K562 (cell line): ENCODE data around the gene PLCB3. TPM values are rescaled to one million over a fixed set of nuclear protein-coding genes. Genes with fewer than 3 reads are reported as not detected.

Experiments
- BACH1 ChIP-seq: fragments of 200-800 bp; sonication (Bioruptor generic); IDR thresholded peaks from 2 replicates; pipeline ENCODE4 v1.6.1; 2016; ENCODE audit warnings: missing genetic modification characterization, missing compliant biosample characterization
- POLR3G ChIP-seq: IDR thresholded peaks from 2 replicates; pipeline ENCODE4 v1.6.1; 2011; ENCODE audit not compliant: insufficient read length, insufficient replicate concordance; ENCODE audit errors: extremely low read depth
- polyA plus RNA-seq, 8 experiments: library from polyadenylated mRNA; depleted of rRNA in 4 of 8; stranded (reverse) in 5 of 8; unstranded in 3 of 8; fragments of >200 nt; fragmentation: Nextera tagmentation in 2 of 8; fragmentation: Illumina TruSeq in 1 of 8; extraction: Ambion mirVana in 2 of 8; extraction: Trizol in 1 of 8; gene quantifications; 2 replicates each; pipeline versions ENCODE4 v1.2.1 to v1.2.3, GENCODE V29; 2011 to 2014; ENCODE audit warnings: inconsistent platforms in 1 of 8, missing spikeins in 1 of 8
- total RNA-seq, 7 experiments: library from RNA; depleted of rRNA in 6 of 7; stranded (reverse); fragments of >200 nt in 6 of 7; fragmentation: Illumina TruSeq in 2 of 7; extraction: Trizol in 2 of 7; gene quantifications; 2 replicates each; pipeline versions ENCODE4 v1.2.1 to v1.2.3, GENCODE V29; 2011 to 2021; ENCODE audit warnings: low replicate concordance in 1 of 7
- TF ChIP-seq, protein P1 (sequence below): fragments of 450-650 bp; IDR thresholded peaks from 2 replicates; pipeline ENCODE4 v1.6.1; 2016; ENCODE audit warnings: low read depth

PLCB3 gene
- total and polyA plus RNA-seq, 9 of the 15 experiments (the other 6 are each of a cell fraction or from before 2014, with no cell fraction given) = 0.31 to 44.8 (median 14.6) TPM

DNA sequence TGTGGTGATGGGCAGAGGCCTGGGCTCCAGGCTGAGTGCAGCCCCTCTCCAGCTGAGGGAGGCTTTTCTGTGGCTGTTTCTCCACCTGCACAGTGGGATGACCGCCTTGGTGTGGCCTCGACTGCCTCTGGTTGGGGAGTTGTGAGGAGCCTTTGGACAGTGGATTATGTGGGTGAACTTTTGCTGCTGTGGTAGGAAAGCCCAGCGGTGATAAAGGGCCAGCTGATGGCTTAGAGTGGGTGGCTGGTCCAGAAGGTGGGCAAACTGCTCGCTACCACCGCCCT is 52.6 kb downstream of the PLCB3 start (continued):
- TF ChIP-seq, protein P1, sequence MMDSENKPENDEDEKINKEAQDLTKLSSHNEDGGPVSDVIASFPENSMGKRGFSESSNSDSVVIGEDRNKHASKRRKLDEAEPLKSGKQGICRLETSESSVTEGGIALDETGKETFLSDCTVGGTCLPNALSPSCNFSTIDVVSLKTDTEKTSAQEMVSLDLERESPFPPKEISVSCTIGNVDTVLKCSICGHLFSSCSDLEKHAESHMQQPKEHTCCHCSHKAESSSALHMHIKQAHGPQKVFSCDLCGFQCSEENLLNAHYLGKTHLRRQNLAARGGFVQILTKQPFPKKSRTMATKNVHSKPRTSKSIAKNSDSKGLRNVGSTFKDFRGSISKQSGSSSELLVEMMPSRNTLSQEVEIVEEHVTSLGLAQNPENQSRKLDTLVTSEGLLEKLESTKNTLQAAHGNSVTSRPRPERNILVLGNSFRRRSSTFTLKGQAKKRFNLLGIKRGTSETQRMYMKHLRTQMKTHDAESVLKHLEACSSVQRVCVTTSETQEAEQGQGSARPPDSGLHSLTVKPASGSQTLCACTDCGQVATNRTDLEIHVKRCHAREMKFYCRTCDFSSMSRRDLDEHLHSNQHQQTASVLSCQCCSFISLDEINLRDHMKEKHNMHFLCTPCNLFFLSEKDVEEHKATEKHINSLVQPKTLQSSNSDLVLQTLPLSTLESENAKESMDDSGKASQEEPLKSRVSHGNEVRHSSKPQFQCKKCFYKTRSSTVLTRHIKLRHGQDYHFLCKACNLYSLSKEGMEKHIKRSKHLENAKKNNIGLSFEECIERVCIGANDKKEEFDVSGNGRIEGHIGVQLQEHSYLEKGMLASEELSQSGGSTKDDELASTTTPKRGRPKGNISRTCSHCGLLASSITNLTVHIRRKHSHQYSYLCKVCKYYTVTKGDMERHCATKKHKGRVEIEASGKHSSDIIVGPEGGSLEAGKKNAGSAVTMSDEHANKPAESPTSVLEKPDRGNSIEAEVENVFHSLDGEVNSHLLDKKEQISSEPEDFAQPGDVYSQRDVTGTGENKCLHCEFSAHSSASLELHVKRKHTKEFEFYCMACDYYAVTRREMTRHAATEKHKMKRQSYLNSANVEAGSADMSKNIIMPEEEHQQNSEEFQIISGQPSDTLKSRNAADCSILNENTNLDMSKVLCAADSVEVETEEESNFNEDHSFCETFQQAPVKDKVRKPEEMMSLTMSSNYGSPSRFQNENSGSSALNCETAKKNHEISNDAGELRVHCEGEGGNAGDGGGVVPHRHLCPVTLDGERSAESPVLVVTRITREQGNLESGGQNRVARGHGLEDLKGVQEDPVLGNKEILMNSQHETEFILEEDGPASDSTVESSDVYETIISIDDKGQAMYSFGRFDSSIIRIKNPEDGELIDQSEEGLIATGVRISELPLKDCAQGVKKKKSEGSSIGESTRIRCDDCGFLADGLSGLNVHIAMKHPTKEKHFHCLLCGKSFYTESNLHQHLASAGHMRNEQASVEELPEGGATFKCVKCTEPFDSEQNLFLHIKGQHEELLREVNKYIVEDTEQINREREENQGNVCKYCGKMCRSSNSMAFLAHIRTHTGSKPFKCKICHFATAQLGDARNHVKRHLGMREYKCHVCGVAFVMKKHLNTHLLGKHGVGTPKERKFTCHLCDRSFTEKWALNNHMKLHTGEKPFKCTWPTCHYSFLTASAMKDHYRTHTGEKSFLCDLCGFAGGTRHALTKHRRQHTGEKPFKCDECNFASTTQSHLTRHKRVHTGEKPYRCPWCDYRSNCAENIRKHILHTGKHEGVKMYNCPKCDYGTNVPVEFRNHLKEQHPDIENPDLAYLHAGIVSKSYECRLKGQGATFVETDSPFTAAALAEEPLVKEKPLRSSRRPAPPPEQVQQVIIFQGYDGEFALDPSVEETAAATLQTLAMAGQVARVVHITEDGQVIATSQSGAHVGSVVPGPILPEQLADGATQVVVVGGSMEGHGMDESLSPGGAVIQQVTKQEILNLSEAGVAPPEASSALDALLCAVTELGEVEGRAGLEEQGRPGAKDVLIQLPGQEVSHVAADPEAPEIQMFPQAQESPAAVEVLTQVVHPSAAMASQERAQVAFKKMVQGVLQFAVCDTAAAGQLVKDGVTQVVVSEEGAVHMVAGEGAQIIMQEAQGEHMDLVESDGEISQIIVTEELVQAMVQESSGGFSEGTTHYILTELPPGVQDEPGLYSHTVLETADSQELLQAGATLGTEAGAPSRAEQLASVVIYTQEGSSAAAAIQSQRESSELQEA = no peak
- TF ChIP-seq BACH1 (tag) = no peak
- TF ChIP-seq POLR3G = no peak
